GM18858 (cell line): ENCODE data around the gene LRP8.

Experiments used
- ATAC-seq: cut with Tn5 transposase; IDR thresholded peaks from one replicate; pipeline ENCODE4 v1.9.1; 2021; ENCODE audit not compliant: unreplicated experiment

Gene LRP8

DNA sequence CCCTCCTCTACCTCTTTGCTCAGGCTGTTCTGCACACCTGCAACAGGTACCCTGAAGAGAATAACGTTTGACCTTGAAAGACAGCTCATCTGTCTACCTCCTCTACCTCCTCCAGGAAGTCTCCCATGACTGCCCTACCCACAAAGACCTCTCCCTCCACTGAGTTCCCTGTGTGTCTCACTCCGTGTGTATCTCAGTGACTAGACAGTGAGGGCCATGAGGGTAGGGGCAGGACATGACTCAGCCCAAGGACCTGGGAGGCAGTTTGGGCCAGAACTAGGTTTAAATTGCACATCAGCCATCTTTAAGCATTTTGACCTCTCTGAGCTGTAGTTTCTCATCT is 32.0 kb upstream of the LRP8 start:
- ATAC-seq: no peak

DNA sequence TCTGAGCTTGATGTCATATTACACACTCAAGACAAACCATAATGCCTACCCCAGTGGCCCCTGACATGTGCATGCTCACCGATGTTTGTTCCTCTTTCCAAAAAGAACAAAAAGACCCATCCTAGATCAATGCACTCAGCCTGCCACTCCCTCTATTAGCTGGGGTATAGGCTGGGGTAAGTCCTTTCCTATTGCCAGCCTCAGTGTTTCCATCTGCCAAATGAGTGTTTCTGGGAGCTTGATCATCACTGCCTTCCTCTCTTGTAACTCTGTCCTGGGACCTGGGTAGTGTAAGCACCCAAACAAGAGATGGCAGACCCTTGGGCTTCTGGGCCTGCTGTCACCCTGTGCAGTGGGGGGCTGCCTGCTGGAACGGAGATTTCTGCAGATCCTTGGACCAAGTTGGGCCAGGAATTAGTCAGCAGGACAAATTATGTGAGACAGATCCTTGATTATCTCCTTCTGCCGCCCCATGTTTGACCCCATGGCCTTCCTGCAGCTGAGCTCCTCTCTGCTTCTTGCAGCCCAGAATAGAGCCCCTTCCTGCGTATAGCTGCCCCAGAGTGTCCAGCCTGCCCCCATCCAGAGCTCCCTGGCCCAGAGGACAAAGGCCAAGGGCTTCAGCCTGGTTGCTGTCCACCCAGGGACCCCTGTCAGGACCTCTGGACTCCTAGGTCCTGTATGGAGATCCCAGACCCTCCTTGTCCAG is 31.5 kb upstream of the LRP8 start:
- no peak for ATAC-seq

DNA sequence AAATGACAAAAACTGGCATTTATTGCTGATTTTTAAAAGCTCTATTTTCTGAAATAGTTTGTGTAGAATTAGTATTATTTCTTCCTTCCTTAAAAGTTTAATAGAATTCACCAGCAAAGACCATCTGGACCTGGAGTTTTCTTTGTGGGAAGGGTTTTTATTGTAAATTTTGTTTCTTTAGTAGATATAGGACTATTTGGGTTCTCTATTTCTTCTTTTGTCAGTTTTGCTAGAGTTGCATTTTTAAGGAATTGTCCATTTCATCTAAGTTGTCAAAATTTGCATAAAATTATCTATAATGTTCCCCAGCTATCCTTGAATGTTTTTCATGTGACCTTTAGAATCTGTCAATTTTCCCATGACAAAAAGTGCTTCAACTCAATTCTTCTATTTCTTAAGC is 28.8 kb upstream of the LRP8 start:
- no peak for ATAC-seq

DNA sequence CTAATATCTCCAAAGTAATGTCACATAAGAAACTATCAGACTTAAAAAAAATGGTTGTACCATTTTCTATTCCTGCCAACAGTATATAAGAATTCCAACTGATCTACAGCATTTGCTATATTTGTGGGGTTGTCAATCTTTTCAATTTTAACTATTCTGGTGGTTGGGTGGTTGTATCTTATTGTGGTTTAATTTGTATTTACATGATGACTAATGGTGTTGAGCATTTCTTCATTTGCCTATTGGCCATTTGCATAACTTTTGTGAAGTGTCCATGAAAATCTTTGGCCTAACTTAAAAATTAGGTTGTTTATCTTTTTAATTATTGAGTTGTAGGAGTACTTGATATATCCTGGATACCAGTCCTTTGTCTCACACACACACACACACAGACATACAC is 26.2 kb upstream of the LRP8 start:
- ATAC-seq: no peak

DNA sequence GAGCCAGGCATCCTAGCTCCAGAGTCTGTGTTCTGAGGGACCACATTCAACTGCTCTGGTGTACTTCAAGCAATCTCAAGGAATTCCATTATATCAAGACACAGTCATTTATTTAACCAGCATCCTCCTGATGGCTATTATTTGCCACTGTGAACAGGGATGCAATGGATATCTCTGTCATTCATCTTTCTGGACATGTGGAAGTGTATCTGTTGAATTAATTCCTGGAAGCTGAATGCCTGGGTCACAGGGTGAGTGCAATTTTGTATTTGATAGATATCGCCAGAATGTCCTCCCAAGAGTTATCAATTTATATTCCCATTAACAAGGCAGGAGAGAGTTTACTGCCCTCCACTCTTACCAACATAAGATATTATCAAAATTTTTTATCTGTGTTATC is 24.7 kb upstream of the LRP8 start:
- no peak for ATAC-seq

DNA sequence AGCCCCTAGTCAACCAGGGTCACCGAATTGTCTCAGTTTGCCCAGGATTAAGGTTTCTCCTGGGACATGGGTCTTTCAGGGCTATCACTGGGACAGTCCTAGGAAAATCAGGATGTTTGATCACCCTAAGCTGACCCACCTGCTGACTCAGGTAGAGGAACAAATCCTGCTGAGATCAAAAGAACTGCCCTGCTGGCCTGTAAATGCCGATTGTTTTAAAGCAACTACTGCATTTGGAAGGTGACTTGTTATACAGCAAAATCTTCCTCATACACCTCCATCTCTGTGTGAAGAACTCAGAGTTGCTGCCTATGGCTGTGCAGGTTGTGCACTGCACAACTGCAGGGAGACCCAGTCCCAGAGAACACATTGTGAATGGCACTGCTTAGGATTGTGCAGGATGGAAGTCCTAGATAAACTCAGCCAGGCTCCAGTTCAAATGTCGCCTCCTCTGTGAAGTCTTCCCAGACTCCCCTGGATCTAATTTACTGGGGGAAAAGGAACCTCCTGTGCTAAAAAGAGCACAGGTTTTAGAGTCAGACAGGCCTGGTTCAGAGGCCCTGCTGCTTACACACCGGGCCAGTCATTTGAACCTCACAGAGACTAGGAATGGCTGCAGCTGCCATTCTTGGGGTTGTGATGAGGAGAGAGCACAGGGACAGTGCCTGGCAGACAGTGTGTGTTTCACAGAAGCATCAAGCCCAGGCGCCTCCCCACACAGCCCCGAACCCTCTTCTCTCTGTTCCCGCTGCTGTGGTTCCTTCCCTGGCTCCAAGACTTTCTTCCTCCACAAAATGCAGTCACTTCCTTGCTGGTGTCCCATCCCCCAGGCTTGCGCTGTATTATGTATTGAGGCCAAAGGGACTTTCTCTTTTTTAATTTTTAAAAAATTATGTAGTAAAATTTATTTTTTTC is 23.2 kb upstream of the LRP8 start:
- ATAC-seq: no peak

DNA sequence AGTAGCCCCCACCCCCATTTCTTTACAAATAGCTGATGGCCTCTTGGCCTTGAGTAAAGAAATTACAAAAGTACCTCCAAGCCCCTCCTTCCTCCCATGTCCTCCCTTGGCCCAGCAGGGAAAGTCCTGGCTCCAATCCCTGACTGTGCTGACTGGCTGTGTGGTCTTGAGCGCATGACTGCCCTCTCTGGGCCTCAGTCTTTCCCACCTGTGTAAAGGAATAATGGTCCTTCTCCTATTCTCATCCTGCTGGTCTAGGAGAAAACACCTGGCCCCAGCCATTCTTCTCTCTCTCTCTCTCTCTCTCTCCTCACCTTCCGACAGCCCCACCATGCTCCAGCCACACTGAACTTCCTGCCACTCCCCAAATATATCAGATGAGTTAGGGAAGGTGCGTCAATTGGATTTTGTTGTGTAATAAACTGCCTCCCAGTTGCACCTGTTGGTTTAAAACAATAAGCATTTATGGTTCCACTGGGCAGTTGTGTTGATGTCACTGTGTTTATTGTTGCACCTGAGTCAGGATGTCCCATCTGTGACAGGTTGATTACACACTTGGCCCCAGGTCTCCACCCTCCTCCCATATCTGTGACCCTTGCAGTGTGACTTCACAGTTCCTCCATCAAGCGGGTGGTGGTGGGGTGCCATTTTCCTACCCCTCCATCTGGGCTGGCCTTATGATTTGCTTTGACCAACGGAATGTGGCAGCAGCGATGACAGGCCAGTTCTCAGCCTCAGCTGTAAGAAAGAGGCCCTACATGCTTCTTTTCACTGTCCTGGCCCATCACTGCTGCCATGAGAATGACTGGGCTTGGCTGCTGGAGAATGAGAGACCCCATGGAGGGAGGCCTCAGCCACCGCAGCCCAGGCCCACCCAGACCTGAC is 22.3 kb upstream of the LRP8 start:
- ATAC-seq: no peak

DNA sequence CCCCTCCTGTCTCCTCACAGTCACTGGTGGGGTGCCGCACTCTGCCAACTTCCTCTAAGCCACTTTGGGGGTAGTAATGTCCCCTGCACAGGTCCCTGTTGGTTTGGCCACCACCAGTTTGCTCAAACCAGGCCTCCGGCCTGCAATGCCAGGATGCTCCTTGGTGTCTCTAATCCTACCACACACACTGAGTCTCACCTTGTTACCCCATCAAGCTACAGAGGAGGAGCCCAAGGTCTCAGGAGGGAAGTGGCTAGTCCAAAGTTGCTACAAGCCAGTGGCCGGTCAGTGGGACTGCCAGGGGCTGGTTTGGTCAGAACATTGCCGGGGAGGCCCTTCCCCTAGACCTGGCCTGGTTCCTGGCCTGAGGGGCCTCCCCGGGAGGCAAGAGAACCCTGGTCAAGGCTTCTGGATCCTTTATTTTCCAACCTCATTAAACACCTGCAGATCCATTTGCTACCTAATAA is 21.5 kb upstream of the LRP8 start:
- ATAC-seq: no peak

DNA sequence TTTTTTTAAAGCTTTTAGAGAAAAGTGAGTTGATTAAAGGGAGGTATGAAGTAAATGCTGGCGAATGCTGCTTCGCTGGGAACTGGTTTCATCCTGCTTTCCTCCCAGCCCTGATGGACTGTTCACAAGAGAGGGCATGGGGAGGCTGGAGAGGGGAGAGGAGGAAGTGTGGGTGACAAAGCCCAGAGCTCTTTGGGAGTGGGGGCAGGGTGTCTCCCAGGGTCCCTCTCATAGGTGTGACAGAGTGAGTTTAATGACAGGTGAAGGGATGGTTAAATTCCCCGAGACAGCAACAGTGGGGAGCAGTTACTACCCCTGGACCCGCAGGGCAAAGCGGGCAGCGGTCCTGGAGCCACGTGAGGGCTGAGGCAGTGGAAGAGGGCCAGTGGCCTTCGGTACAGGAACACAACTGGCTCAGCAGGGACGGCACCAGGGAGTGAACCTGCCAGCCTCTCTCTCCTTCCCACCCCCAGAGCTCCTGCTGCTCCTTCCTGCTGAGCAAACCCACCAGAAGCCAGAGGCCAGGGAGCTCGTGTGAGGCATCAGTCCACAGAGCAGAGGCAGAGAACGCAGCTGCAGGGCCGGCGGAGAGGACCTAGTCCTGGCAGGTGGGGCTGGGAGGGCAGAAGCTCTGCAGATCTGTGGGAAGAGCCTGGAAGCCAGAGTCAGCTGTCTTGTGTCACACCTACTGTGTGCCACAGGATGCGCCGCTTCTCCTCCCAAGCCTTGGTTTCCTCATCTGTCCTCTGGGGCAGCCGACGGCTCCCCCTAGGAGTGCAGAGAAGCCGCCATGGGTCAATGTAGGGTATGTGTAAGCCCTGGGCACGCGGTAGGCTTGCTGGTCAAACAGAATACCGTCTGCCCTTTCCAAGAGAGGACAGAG is 20.9 kb upstream of the LRP8 start:
- no peak for ATAC-seq

DNA sequence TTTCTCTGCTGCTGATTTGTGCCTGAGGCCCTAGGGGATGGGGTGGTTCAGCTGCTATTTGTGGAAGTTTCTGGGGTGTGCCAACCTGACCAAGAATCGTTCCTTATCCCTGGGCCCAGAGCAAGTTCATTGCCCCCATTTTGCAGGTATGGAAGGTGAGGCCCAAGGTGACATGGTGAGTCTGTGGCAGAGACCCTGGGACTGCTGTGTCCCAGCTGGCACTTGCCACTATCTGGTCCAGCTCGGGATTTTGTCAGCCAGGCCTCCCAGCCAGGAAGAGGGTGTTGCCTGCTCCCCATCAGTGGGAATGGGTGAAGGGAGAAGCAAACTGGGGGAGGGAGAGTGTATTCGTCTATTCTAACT is 18.9 kb upstream of the LRP8 start:
- no peak for ATAC-seq

DNA sequence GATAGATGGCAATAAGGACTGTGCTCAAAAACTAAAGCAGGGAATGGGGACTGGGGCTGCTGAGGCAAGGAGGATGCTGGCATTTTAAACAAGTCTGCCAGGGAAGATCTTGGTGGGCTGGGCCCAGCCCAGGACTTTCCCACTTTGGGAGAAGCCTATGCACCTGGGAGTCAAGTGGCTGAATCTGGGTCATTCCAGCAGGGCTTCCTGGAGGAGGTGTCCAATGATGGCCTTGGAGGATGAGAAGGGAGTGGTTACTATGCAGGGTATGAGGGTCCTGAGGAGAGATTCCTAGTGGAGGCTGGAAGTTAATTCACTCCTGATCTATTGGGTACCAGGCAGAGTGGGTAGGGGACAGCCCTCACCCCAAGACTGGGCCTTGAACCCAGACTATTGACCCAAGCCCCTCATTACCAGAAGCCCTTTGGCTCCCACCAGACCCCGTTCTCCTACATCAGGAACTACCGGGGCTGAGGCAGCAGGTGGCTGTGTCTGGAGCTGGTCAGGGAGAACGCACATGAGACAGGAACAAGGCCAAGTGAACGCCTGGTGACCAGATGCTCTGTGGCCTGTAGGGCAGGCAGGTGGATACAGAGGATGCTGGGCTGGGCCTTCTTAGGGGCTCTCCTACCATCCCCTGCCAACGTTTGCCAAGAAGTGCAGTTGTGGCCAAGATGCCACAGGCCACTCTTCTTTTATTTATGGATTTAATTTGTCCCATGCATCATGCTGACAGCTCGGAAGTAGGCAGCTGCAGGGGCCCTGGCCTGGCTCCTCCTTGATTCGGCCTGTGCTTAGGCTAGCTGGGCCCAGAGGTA is 18.3 kb upstream of the LRP8 start:
- no peak for ATAC-seq

DNA sequence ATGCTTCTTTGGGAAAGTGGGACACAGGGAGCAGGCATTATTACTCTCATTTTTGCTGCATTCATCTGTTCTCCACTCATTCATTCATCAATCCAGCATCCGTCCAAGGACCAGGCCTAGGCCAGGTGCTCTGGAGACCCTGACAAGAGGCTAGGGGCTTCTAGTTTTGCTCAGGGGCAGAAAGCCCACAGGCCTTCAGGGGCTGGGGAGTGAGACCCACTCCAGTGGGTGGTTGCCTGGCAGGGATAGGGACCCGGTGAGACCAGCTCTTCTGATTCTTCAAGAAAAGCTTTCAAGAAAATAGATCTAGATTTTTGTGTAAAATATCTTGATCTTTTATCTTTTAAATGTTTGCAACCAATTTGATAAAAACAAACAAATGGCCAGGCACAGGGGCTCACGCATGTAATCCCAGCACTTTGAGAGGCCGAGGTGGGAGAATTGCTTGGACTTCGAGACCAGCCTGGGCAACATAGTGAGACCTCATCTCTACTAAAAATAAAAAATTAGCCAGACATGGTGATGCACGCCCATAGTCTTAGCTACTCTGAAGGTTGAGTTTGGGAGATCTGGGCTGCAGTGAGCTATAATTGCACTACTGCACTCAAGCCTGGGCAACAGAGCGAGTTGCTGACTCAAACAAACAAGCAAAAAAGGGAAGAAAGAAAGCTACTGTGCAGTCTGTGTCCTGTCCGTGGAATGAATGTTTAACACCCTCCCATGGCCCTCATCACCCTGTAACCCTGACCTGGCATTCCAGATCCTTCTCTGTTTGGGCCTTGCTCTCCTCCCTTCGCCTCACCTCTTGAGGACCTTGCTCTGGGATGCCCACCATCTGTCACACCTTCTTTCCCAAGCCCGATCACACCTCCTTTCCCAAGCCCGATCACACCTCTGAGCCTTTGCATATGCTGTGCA is 17.3 kb upstream of the LRP8 start:
- peak; percentile 95 for ATAC-seq

DNA sequence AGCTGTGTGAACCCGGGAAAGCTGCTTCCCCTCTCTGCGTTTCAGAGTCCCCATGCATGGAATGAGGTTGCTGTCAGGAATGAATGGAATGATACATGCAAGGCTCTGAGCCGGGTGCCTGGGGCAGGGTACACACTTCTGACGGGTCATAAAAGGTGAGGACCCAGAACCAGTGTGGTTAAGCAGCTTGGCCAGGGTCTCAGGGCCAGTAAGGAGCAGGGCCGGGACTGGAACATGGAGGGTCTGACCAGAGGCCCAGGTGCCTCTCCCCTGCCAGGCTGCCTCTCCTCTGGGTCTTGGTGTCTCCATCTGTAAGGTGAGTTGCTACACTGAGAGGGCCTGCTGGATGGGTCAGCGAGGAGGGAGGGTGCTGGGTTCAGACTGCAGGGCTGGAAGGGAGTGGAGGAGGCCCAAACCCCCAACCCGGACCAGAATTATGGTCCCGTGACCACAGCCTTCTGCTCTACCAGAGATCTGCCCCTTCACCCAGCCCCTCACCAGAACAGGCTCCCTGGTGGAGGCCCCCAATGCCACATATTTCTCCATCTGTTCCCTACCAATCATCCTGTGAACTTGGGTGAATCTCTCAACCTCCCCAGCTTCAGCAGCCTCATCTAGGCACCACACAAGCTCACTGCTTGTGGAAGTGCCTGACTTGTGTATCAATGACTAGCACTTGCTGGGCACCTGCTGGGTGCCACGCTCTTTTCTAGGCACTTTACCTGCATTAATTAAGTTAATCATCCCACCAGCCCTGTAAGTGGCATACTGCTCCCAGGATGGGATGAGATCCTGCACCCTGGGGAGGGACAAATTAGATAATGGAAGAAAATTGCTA is 16.2 kb upstream of the LRP8 start:
- no peak for ATAC-seq

DNA sequence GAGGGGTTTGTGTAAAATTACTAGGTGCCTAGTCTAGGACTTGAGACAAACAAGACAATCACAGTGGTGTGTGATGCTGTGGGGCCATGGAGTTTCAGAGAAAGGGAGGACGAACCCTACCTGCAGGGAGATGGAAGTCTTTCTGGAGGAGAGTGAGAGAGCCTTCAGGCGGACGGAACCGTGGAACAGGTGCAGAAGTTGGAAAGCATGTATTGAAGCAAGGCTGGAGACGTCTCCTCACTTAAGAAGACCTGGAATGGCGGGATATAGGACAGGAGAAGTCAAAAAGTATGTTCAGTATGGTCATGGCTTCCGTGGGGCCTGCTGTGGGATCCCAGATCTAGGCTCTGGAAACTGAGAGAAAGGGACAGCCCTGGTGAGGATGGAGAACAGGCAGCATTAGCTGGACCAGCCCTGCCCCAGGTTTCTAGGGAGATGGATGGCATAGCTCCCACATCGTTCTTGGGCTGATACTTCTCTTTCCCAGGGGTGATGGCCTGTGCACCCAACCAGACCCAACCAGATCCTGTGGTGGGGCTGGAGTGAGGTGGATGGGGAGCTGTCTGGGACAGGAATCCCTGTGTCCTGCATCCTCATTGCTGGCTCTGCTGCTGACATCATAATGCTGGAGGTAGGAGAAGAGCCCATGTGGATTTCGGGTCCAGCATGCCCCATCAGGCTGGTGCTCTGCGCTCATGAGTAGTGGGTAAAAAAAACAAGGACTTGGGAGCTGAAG is 15.0 kb upstream of the LRP8 start:
- ATAC-seq: no peak

DNA sequence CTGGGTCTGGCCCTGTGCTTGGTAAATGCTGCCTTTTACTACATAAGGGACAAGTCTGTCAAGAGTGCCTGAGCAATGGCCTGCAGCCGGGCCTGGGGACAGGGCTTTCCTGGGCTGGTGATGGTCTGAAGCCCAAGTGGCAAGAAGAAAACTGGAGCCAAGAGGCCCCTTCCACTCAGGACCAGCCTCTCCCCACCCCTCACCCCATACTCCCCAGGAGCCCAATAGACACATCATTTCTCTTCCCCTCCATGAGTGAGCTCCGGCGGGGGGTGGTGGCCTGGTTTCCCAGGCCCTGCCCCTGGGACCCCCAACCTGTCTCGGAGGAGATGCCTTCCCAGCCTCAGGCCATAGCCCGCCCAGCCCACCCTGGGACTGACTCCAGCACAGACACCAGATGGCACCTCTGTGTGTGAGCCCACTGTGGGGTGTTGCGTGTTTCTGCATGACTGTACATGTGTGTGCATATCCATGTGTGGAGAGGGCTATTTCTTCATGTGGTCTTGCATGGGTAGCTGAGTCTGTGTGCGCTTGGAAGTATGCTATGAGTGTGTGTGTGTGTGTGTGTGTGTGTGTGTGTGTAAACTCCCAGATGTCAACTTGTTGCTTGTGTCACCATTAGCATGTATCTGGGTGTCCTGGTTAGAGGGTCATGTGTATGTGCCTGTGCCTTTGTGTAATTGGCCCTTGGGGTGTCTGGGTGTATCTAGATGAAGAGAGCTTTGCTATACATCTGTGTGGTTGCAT is 14.3 kb upstream of the LRP8 start:
- no peak for ATAC-seq

DNA sequence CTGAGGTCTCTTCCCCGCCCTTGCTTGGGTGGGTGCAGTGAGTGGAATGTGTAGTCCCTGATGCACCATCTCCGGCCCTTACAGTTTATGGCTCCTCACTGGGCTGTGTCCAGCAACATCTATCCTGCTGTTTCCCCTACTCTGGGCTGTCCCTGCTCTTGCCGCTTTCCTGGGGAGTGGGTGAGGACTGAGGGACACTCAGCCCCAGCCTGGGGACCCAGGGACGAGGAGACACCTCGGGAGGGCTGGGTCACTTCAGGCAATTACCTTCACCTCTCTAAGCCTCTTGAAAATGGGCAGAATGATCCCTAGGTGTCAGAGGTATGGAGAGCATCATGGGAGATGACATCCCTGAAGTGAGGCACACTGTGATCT is 13.6 kb upstream of the LRP8 start:
- no peak for ATAC-seq
